SH-SY5Y (cell line): Measurements from ENCODE around the gene NEDD4L.

Experiments used
- GATA2 ChIP-seq: IDR thresholded peaks from 2 replicates; pipeline ENCODE4 v1.6.1; 2011; ENCODE audit warnings: mild to moderate bottlenecking, low read depth, low read length
- GATA3 ChIP-seq: IDR thresholded peaks from 2 replicates; pipeline ENCODE4 v1.6.1; 2011; ENCODE audit warnings: low read depth, mild to moderate bottlenecking, low read length, moderate library complexity

- TF ChIP-seq GATA2 (no peak), GATA3 (no peak)
Measured at GRCh38 chr18:58218117-58218516, 174.1 kb downstream of the NEDD4L start.
